Fibroblast of pulmonary artery (primary cell): ENCODE results near the gene PNLIPRP1.

Experiments used
- DNase-seq: peaks from one replicate; pipeline ENCODE4 v3.0.0-alpha.2; 2010; ENCODE audit warnings: low read depth
- H3K4me3 ChIP-seq: replicated peaks from 2 replicates; pipeline ENCODE4 v1.5.1; 2011; ENCODE audit warnings: low read depth, mild to moderate bottlenecking, control low read depth, low read length, moderate library complexity
- CTCF ChIP-seq: IDR thresholded peaks from 2 replicates; pipeline ENCODE4 v1.5.1; 2011; ENCODE audit warnings: mild to moderate bottlenecking, control low read depth, low read length, inconsistent platforms; ENCODE audit errors: missing control alignments

The PNLIPRP1 gene

DNA sequence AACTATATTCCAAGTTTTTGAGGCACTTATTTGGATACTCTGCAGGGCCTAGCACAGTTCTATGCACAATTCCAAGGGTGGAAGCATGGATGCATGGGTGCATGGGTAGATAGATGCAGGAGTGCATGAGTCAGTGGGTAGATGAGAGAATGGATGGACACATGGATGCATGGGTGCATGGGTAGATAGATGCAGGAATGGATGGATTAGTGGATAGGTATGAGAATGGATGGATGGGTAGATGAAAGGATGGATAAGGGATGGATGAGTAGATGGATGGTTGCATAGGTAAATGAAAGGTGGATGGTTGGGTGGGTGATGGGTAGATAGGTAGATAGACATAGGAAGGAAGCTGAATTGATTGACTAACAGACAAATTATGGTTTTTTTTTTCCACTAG is 45.6 kb downstream of the PNLIPRP1 start:
- no peak overlapping the region for H3K4me3 ChIP-seq
- no peak for TF ChIP-seq CTCF
- no peak for DNase-seq

GRCh38 chr10:116636976-116637375 is 46.2 kb downstream of the PNLIPRP1 start:
- TF ChIP-seq CTCF: no peak
- DNase-seq: no peak

DNA sequence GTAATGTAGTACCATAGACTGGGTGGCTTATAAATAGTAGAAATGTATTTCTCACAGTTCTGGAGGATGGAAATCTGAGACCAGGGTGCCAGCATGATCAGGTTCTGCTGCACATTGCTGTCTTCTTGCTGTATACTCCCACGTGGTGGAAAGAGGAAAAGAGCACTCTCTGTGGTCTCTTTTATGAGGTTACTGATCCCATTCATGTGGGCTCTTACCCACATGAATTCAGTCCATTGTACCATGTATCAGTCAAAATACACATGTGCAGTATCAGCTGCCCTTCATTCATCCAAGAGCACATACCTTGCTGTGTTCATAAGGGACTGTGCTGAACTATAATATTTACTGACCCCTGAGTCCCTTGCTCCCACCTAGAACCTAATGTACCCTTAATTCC is 47.1 kb downstream of the PNLIPRP1 start:
- TF ChIP-seq CTCF: no peak

More at GRCh38 chr10:116636976-116637375, 46.2 kb downstream of the PNLIPRP1 start:
- H3K4me3 ChIP-seq: no peak overlapping the region

DNA sequence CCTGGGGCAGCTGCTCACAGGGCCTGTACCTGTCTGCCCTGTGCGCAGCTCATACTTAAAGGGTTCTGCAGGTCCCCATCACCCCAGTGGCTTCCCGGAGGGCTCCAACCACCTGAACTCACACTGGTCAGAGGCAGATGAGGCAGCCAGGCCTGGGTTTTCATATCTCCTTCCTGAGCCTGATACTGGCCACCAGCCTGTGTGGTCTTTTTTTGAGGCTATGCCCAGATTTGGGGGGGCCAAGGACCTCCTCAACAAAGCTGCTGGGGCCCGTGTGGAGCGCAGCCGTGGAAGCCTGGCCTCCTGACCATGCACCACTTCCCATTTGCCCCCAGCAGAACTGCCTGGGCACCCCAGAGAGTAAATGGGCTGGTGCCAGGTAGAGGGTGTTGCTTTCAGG is 55.7 kb downstream of the PNLIPRP1 start:
- DNase-seq: no peak
- no peak for TF ChIP-seq CTCF
- no peak overlapping the region for H3K4me3 ChIP-seq

More for the DNA sequence above, 47.1 kb downstream of the PNLIPRP1 start:
- no peak for DNase-seq
- H3K4me3 ChIP-seq: no peak overlapping the region

DNA sequence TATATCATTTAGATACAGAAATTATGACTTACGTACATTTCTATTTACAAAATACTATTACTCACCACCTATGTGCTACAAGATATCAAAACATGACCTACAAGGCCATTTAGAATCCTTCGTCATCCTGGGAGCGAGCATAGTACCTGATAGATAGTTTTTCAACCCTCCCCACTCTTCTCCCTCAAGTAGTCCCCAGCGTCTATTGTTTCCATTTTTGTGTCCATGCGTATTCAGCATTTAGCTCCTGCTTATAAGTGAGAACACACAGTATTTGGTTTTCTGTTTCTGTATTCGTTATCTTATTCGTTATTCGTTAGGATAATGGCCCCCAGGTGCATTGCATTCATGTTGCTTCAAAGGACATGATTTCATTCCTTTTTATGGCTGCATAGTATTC is 58.1 kb downstream of the PNLIPRP1 start:
- no peak overlapping the region for H3K4me3 ChIP-seq
- TF ChIP-seq CTCF: no peak

DNA sequence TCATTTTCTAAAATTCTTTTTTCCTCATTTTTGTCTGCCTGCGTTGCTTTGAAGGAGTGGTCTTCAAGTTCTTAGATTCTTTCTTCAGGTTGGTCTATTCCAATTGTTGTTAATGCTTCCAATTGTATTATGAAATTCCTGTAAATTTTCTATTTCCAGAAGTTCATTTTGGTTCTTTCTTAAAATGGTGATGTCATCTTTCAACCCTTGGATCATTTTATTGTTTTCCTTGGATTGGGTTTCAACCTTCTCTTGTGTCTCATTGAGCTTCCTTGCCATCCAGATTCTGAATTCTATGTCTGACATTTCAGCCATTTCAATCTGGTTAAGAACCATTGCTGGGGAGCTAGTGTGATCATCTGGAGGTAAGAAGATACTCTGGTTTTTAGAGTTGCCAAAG is 63.1 kb downstream of the PNLIPRP1 start:
- H3K4me3 ChIP-seq: no peak overlapping the region
- no peak for TF ChIP-seq CTCF
- no peak for DNase-seq

More for the DNA sequence above, 58.1 kb downstream of the PNLIPRP1 start:
- no peak for DNase-seq

- no peak for DNase-seq
- H3K4me3 ChIP-seq: no peak overlapping the region
- TF ChIP-seq CTCF: peak; percentile 28
Observed at GRCh38 chr10:116654816-116655215, 64.1 kb downstream of the PNLIPRP1 start.
